Hematopoietic multipotent progenitor cell treated with erythropoietin and hydrocortisone succinate and interleukin-3 and kit ligand, for 15 days (in vitro differentiated cells): Measurements from ENCODE around the gene TENM3.

Experiments used
- DNase-seq: peaks from one replicate; pipeline ENCODE4 v3.0.0-alpha.2; 2015; ENCODE audit warnings: low spot score

The TENM3 gene

DNA sequence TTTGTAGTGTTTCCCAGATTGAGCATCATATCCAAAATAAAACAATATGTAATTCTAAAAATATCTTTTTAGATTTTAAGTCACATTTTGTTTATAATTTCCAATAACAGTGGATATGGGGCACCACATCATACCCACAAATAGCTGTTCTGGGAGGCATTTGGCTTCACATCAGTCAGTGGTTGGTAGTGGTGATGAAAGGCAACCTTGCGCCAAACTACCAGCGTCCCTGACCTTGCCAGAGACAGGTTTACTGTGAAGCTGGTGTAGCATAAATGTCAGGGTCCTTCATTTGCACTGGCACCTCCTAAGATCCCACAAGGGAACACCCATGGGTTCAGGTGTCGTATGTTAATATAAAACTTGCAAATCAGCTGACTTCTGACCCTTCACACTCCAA is 451.8 kb downstream of the TENM3 start:
- DNase-seq = no peak

GRCh38 chr4:182695842-182696241 is 452.6 kb downstream of the TENM3 start:
- DNase-seq = no peak

DNA sequence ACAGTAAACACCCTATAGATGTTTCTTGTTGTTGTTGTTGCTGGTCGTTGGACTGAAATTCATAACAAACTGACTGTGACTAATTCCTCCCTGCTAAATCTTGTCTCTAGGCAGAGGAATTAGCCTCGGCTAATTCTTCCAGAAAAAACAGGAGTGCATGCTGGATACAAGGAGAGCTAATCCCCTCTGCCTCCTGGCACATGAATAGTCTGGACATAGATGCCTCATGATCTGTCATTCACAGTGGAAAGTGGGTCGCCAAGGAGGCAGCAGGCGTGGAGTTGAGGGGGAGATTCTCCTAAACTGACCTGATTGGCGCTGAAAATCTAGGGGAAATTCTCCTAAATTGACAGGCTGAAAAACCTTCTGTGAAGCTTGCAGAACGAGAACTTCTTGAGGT is 453.9 kb downstream of the TENM3 start:
- DNase-seq = no peak

- DNase-seq = no peak
Measured at GRCh38 chr4:182698212-182698611, 455.0 kb downstream of the TENM3 start.

DNA sequence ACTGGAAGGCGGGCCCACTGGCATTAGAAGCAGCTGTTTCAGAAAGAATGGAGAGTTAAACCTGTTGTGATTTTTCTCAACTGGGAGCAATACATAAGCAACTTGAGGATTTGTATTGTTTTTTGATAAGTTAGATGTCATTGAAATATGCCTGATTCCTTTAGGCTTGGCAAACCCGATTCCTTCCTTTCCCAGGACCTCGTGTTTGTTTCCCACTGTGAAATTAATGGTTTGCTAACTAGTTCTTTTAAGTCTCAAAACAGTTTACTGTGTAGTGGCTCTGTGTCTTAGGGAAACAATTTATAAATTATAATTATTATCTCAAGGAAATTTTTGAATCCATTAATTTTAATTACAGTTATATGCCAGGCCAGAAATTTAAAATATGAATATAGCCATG is 456.0 kb downstream of the TENM3 start:
- DNase-seq = no peak

DNA sequence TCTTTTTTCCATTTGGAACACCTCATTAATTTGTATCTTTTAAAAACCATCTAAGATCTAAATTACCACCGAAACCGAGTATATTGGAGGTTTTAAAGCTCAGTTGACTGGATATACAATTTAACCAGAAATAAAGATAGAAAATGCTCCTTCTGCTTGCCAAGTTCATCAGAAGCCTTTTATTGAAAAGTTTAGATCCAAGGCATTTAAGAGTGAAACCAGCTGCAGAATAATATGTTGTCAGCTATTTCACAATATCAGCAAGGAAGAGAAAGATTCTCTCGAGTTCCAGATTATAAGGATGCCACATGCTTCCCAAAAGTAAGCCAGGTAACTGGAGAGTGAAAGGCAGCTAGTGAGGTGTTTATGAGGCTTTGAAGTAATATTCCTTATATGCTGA is 456.6 kb downstream of the TENM3 start:
- DNase-seq = no peak

DNA sequence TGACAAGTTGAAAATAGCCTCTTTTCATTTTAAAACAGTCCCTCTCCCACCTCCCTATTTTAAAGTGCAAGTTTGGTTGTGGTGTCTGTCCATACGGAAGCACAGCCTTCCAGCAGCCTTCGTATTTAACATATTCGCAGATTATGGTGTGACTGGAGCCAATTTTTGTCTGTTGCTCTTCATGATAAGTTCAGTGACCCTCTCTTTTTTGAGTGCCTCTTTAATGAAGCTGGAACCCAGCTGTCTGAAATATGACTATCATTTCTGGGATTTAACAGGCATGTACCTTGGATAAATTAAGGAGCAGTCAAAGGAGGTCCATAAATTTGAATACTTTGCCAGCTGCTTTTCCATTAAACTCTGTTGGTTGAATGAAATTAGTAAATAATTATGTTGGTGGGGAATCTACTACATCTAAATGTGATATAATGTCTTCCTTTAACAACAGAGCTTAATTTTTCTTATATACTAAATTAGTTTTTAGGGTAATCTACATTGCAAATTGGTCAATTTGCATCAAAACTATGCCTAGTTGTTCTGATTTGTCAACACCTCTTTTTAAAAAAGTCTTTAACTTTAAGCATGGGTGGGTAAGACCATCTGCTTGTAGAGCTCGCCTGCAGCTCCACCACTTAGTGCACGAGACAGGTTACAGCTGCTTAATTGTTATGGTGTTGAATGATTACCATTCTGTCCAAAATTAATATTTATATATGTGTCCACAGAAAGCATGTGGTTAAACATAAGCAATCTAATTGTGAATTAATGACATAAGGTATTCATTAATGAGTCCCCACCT is 457.4 kb downstream of the TENM3 start:
- DNase-seq = no peak

GRCh38 chr4:182704077-182704476 is 460.9 kb downstream of the TENM3 start:
- no peak for DNase-seq

GRCh38 chr4:182704948-182705347 is 461.7 kb downstream of the TENM3 start:
- DNase-seq = no peak

GRCh38 chr4:182705389-182705788 is 462.2 kb downstream of the TENM3 start:
- DNase-seq = no peak

DNA sequence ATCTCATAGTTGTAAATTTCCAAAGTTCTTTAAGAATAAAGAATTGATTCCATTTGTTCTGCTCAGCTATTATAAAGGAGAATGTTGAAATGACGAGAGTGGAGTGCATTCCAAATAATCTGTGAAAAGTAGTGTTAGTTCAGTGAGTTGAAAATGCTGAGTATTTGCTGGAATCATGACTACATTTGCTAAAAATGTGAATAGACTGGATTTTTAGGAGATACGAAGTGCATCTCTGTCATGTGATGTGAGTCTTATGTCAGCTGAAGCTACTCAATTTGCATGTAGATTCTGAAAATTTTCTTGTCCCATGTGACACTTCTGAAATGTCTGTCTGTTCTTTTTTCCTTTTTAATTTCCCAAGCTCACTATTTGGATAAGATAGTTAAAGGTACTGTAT is 468.0 kb downstream of the TENM3 start:
- no peak for DNase-seq

DNA sequence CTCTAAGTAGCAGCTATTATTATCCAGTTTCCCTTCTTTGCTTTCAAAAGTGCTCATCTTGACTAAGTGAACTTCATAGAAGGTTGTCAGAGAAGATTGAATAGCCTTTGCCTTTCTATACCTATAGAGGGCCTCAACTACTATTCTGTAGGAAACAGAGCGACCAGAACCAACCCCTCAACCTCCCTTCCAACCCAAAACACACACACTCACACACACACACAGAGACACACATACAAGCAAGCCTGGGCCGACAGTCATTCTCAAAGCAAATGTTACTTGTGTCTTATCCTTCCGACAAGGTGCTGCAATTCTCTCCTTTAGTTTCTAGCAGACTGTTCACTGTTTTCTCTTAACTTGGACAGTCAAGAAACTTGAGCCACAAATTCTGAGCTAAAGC is 472.3 kb downstream of the TENM3 start:
- DNase-seq = no peak

DNA sequence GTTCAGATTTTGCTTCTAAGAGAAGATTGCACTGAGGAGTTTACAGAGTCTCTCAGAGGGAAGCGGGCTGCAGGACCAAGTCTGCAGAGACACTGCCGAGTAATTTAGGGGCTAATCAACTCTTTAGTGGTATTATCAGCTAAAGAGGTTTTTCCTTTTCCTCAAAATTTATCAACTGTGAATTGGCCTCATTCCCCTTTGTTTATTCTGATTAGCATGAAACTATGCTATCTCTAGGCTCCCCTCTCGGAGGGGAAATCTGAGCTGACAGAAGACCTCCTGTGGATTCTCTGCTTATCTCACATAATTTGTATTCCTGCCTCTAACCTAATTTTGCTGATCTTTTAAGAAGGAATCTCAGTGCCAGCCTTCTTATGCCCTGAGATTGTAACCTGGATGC is 473.0 kb downstream of the TENM3 start:
- no peak for DNase-seq

DNA sequence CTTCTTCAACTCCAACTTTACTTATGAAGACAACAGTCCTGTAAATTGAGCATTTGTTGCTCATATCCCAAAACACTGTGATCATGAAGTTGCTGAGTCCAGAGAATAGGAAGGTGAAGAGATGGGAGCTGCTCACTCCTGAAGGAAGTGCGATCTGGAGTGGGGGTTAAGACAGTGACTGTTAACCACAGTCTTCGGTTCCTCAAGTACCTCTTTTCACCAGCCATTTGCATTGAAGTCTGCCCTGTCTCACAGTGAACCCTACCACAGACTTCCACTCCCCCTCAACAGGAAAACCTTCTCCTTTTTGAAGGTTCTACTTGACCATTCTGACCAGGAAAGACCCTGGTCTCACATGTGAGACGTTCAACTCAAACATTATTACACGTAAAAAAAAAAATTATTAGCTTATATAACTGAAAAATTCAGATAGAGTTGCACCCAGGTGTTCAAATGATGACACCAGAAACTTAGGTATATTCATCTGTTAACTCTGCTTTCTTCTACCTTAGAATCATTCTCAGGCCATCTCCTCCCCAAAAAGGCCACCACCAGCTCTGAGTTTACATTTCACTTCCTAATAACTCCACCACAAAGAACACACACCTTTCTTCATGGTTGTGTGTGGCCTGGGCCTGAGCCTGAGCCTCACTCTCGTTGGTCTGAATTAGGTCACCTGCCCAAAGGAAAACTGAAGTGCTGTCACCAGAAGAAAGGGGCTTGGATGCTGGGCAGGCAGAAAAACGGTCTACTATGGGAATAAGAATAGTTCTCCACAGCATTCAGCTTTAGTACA is 474.8 kb downstream of the TENM3 start:
- no peak for DNase-seq

GRCh38 chr4:182724414-182724813 is 481.2 kb downstream of the TENM3 start:
- DNase-seq = no peak

GRCh38 chr4:182729516-182729915 is 486.3 kb downstream of the TENM3 start:
- no peak for DNase-seq

DNA sequence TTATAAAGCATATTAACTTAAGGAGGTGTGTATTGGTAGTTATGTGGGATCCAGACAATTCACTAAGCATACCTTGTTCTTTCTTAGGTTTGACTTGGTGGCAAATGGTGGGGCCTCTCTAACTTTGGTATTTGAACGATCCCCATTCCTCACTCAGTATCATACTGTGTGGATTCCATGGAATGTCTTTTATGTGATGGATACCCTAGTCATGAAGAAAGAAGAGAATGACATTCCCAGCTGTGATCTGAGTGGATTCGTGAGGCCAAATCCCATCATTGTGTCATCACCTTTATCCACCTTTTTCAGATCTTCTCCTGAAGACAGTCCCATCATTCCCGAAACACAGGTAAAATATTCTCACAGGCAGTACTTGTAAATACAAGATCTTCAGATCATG is 487.6 kb downstream of the TENM3 start:
- no peak for DNase-seq

GRCh38 chr4:182736207-182736606 is 493.0 kb downstream of the TENM3 start:
- no peak for DNase-seq

DNA sequence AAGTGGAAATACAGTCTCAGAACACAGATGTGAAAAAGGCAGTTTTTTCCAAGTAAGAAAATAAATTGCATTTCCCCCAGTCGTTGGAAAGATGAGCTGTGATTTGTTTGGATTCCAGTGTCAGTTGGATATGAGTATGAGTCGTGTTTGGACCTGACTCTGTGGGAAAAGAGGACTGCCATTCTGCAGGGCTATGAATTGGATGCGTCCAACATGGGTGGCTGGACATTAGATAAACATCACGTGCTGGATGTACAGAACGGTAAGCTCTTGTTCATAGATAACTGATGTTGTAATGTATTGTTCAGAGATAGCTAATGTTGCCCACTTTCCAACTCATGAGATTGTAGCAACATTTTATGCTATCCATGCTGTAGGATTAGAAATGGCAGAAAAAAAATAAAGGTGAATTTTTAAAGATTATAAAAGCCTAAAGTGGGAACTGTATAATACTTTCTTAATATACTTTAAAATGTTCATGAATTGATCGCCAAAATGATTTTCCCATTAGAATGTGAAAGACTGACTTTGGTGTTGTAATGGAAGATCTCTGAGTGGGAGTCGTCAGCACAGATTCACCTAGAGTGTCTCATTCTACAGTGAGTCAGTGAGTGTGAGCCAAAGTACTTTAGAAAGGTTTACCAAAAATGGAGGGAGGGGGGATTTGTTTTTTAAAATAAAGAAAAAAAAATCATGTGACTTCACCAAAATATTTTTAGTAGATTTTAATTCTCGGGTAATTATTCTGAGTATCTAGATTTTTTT is 495.3 kb downstream of the TENM3 start:
- DNase-seq = no peak

- DNase-seq = no peak
Measured at GRCh38 chr4:182740256-182740655, 497.1 kb downstream of the TENM3 start.

- DNase-seq = no peak
Measured at GRCh38 chr4:182741054-182741453, 497.9 kb downstream of the TENM3 start.

GRCh38 chr4:182741914-182742313 is 498.7 kb downstream of the TENM3 start:
- DNase-seq = no peak

DNA sequence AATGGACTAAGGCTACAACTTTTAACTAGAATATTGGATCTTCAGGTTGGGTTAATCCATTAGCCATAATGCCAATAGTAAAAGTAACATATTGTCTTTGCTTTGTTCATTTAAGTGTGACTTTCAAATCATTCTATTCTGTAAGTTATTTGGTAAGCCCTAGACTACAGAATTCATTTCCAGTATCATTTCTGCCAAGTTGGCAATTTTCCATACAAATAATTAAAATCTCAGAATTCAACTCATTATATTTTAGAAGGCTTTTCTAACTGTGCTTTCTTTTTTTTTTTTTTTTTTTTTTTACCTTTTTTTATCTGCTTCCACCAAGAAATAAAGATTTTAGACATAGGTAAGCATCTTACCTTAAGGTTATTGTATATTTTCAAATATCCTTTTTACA is 500.6 kb downstream of the TENM3 start:
- DNase-seq = no peak
